M059J (cell line): Measurements from ENCODE around the gene INTS11. TPM values are rescaled to one million over a fixed set of nuclear protein-coding genes. Genes with fewer than 3 reads are reported as not detected.
A peak's percentile ranks its signal among the peaks of the same experiment; 100 is the strongest.

Source experiments
- DNase-seq: peaks from one replicate; pipeline ENCODE4 v3.0.0-alpha.2; 2012; ENCODE audit warnings: low read depth
- total RNA-seq: library from RNA; depleted of rRNA; stranded (reverse); fragments of >200 nt; shearing (Covaris generic); gene quantifications from 2 replicates; pipeline ENCODE4 v1.2.3, GENCODE V29; 2014

INTS11 gene
- total RNA-seq, 1 experiment from 2014 or later, result 87.4 TPM

DNA sequence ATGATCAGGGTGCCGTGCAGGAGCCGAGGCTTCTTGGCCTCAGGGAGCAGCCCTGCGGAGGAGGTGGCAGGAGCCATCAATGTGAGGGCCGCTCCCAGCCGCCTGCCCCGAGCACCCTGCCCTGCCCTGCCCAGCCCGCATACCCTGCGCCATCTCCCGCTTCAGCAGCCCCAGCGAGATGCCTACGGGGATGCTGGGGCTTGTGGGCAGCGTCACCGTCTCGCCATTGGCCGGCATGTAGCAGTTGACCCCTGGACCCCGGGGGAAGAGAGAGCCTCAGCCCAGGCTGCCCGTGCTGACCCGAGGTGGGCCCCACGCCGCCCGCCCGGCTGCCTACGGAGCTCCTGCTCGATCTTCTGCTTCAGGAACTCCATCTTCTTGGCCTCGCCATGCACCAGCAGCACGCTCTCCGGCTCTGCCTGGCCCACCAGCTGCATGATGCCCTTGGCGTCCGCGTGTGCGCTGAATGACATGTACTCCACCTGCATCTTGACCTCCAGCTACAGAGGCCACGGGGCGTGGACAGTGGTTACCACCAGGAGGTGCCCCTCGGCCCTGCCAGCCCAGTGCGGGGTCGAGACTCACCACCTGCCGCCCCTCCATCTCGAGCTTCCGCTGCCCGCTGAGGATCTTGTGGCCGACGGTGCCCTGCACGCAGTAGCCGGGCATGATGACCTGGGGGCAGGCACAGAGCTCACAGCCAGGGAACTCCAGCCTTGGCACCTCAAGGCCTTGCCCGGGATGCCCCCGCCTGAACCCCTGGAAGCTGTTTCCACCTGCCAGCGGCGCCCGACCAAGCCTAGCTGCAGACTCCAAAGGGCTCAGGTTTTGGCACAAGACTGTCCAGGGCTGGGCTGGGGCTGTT lies 11.8 kb downstream of the INTS11 start:
- DNase-seq, result no peak

DNA sequence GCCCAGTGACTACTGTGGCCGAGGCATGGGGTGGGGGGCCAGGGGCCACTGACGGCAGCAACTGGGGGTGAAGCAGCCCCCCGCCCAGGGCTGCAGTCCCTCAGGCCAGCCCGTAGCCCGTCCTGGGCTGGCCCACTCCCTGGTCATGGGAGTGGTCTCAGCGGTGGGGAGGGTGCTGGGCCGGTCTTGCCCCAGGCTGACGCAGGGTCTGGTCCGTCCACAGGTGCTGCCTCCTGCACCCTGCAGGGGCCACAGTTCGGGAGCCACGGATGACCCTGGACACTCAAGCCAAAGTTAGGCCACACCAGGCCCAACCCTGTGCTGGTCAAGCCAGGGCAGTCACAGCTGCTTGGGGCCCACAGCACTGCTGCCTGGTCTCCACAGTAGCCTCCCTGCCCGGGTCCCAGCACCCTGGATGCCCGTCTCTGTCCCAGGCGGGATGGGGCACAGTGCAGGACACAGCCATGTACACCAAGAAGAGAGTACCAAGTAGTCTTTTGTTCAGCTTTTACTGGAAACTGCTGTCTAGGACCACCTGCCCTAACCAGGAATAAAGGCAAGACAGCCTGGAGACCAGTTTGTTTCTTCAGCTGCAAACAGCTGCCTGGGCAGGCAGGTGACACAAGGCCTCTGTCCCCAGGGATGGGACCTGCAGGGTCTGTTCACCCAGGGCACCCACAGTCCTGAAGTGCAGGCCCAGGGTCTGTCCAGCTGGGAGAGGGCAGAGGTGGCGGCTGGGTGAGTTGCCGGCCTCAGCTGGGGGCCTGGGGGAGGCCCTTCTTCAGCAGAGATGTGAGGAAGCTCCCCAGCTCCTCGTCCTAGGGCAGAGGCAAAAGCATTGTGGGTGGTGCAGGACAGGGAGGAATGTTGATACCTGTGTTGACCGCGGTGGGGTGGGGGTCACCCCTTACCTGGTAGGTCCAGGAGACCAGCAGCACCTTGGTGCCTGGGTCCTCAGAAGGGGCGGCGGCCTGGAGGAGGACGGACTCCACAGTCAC lies 13.1 kb downstream of the INTS11 start:
- DNase-seq, result no peak

DNA sequence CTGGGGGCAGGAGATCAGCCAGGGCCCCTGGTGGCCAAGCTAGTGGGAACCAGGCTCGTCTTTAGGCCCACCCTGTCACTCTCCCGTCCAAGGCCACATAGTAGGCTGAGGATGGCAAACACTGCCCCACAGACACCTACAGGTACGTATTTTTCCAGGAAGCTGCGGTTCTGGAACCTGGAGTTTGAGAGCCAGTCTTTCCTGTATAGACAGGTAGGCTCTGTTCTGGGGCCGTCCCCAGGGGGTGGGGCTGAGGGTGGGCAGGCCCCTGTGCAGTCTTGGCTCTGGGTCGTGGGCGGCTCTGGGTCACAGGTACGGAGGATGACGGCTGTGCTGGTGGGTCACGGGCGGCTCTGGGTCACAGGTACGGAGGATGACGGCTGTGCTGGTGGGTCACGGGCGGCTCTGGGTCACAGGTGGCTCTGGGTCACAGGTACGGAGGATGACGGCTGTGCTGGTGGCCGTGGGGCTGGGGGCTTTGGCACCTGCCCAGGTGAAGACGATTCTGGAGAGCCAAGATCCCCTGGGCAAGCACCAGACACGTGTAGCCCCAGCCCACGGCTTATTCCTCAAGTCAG lies 13.9 kb downstream of the INTS11 start:
- no peak for DNase-seq

GRCh38 chr1:1310109-1310385 lies 14.4 kb downstream of the INTS11 start:
- no peak for DNase-seq

DNA sequence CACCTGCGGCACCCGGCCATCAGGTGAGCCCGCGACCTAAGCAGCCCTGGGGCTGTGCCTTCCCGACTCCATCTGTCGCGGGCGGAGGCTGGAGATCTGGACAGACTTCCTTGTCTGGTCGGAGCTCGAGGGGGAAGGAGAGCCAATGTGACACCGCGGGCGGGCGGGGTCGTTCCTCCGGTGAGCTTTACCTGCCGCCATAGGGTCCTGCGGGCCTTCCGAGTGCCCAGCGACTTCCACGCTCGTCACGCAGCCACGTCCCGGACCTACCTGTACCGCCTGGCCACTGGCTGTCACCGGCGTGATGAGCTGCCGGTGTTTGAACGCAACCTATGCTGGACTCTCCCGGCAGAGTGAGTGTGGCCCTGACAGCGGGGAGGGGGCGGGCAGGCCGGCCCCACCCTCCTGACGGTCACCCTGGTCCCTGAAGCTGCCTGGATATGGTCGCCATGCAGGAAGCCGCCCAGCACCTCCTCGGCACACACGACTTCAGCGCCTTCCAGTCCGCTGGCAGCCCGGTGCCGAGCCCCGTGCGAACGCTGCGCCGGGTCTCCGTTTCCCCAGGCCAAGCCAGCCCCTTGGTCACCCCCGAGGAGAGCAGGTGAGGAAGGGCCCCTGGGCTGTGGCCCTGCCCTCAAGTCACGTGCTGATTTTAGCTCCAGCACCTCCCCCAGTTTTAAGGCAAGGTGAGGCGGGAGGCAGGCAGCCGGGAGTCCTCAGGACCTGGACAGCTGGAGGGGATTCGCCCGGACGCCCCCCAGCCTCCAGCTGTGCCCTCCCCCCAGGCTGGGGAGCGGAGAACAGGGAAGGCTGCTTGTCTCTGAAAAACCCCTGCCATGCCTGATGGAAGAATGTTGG lies 15.0 kb downstream of the INTS11 start:
- no peak for DNase-seq

DNA sequence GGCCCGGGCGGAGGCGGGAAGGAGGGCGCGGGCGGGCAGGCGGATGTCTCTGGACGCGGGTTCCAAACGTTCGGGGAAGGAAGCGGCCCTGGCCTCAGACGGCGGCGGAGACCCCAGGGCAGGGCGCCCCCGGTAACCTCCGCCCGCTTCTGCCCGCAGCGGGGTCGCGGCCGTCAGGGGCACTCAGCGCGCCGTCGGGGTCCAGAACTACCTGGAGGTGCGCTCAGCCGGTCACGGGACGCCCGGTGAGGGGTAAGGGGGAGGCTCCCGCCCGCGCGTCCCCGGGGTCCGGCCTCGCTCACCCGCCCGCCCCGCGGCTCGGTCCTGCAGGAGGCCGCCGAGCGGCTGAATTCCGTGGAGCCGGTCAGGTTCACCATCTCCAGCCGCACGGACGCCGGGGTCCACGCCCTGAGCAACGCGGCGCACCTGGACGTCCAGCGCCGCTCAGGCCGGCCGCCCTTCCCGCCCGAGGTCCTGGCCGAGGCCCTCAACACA lies 15.7 kb downstream of the INTS11 start:
- DNase-seq, result no peak

DNA sequence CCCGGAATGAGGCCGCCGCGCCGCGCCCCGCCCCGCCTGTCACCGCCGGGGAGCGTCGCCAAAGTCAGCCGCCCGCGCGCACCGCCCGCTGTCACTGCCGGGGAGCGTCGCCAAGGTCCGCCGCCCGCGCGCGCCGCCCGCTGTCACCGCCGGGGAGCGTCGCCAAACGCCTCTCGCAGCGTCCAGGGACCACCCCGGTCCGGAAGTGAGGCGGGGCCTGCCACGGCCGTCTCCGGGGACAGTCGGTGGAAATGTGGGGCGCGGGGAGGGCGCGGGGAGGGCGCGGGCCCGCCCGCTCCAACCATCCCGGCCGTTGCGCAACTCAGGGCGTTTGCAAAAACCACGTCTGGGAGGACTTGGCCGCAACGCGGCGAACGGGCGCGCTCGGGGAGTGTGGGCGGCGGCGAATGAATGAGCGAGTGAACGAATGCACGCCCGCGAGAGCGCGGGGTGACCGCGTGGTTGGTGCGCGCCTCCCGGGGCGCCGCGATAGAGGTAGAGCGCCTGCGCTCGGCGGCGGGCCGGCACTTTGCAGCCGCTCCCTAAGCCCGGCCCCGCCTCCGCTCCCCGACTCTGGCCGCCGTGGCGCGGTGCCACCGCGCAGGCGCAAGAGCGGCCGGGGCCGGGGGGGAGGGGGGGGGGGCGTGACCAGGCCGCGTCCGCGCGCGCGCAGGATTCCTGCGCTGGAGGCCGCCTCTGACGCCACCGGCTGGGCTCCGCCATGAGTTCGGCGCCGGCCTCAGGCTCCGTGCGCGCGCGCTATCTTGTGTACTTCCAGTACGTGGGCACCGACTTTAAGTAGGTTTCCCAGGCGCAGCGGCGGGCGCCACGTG lies 16.3 kb downstream of the INTS11 start, which contains the start of the genes ACAP3 and PUSL1:
TSS of gene ACAP3 (minus strand) at position 8 of the 833 bp plus-strand sequence. CDS start 115 bp downstream, outside the sequence.
TSS of gene PUSL1 (plus strand) at position 675 of the 833 bp plus-strand sequence. CDS start at position 722, 47 bp downstream.
- DNase-seq, result peak; percentile 88

DNA sequence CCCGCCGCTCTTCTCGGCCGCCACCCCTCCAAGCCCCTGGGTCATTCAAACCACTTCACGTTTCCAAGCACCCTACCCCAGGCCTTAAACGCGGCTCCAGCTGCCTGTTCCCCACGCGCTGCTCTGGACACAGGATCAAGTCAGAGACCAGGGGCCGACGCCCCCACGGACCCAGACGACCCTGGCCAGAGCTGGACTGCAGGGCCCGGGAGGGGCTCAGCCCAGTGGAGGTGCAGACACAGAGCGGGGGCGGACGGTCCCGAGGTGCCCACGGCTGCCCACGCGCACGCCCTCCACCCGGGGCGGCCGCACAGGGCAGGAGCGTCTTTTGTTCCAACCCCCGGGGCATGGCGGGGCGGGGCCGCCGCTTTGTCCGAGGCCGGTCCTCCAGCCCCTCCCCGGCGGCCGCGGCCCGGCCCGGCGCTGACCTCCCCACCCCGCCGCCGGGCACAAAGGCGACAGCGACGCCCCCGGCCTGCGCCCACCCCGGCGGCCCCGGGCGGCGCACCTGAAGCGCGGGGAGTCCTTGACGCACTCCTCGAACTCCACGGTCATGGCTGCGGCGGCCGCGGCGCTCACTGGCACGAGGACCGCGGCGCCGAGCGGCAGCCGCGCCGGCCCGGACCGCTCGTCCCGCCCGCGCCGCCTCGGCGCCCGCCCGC lies 17.1 kb downstream of the INTS11 start:
- peak; percentile 47 for DNase-seq

DNA sequence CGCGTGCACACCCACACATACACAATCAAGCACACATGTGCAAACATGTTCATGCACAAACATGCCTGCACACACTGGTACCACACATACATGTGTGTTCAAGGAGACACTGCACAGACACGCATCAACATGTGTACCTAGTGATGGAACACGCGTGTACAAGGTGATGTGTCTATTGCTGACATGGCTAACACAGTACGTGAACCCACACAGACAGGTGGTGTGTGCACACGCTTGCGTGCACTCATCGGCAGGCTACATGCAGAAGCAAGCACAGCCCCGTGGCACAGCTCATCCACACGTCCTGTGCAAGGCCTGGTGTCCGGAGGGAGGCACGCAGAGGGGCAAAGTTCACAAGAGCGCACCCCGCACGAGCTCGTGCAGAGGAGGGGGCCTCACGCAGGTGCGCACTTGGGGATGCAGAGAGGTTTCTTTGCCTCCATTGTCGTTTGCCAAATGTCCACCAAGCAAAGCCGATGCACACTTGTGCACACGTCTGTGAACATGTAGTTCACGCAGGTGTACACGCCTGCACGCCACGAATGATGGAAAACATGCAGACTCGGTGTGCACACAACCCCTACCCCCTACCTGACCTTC lies 17.7 kb downstream of the INTS11 start:
- DNase-seq, result no peak

GRCh38 chr1:1306070-1306660 lies 18.3 kb downstream of the INTS11 start:
- DNase-seq, result no peak

DNA sequence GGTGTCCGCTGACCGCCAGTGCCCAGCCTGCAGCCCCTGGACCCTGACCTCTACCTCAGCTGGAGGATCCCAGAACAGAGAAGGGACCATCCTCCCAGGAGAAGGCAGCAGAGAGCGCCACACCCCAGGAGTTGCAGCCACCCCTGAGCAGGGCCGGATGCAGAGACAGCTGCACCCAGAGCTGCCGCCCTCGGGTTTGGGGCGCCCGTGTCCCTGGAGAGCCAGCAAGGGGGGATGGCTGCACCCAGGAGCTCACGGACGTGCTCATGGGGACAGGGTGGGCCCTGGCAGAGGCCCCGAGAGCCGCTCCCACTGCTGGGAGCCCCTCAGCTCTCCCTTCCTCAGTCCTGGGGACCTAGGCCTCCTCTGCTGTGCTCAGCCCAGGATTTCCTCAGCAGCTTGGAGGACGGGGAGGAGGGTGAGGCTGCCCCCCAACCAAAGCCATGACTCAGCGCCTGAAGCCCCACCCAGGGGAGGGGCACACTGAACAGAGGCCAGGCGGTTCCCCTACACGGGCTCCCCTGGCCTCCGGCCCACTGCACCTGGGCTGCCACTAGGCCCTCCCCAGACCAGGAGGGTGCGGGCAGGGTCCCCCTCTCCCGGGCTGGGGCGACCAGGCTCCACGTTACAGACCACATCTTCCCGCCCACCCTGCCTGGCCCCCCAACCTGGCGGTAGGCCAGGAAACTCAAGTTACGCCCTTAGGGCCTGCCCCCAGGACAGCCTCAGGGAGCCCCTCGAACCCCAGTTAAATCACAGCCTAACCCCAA lies 19.0 kb downstream of the INTS11 start:
- peak; percentile 70 for DNase-seq

DNA sequence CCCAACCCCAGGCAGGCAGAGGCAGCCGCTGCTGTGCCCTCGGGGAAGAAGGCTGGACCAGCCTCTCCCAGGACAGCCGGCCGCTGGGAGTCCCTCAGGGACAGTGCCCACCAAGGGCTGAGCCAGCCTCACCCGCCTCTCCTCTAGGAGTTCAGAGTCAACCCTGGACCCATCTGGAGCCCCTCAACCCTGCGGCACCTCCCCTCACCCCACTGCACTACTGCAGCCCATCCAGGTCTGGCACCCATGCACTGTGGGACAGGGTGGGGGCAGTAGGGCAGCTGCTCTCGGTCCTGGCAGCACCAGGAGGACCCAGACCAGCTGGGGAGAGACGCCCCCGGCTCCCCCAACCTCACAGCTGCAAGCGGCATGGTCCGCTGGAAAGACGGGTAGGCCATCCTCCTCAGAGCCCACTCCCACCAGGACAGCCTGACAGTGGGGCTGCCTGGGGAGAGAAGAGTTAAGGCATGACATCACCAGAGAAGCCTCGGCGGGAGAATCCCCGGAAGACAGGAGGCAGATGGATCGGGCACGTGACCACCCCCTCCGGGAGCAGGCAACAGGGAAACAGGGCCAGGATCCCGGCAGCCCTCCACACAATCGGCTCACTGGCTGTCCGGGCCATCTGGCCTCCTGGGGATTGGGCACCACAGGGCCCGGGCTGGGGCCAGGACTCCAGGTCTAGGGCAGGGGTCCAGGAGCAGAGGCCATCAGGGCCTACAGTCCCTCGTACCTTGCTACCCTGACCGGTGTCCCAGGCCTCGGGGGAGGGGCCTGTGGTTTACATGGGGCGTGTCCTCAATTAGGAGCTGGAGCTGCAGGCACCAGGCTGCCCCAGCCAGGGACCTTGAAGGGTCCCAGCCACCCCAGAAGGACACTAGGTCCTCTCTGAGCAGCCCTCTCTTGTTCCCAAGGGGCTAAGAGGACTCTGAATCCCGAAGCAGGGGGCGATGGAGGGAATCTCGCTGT lies 19.8 kb downstream of the INTS11 start:
- peak; percentile 58 for DNase-seq

- no peak for DNase-seq
Observed at GRCh38 chr1:1303736-1304135, 20.7 kb downstream of the INTS11 start.

- peak; percentile 18 for DNase-seq
Observed at GRCh38 chr1:1302951-1303509, 21.4 kb downstream of the INTS11 start.

- no peak for DNase-seq
Observed at GRCh38 chr1:1302006-1302430, 22.4 kb downstream of the INTS11 start.

GRCh38 chr1:1300352-1300739 lies 24.1 kb downstream of the INTS11 start:
- DNase-seq, result no peak
